ENCODE measurements around the gene THBD. TPM values are rescaled to one million over a fixed set of nuclear protein-coding genes. Genes with fewer than 3 reads are reported as not detected.

THBD gene
- total and polyA plus RNA-seq, 8 donors = 1.8 to 12.1 (median 3.8) TPM

DNA sequence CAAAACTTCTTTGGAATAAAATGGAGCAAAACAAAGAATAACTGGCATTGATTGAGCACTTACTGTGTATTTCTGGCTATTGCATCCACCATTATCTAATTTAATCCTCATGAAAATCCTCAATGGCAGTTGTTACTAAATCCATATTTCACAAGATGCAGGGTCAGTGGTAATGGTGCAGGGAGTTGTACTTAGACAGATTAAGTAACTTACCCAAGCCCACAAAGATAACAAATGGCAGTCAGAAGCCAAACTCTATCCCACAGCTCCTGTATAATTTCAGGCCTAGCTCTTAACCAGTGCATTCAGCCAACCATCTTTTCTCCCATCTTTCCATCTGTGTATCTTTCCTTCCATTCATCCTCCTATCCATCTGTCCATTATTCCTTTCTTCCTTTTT lies 43.7 kb downstream of the THBD start:
- DNase-seq (no peak), FAIRE-seq (no peak)
- H3K9me3 ChIP-seq = no peaks in the 10 kb centered on the region

DNA sequence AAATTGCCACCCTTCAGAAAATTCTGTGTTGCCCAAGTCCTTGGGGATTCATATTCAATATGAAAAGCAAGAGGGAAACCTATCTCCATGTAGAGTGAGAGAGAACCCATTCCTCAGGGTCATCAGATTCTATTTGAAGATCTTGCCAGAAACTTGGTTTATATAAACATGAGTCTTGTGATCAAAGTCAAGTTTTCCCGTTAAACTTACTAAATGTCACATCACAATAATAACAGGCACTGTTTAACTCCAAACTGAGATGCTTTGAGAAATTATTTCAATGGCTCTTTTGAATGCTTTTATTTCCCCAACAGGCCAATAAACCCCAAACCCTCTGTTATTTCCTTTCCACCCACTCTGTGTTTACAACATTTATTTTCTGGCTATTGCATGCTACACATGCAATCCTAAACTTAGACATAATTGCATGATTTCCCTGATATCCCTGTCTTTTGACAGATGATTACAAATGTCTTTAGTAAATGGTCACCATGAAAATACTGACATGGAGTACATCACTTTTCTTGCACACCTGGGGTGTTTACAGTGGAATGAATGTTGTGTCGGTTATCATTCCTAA lies 45.5 kb downstream of the THBD start:
- intact Hi-C loops (cut with DNase I) = no loop called here
- DNase-seq (no peak), FAIRE-seq (no peak), ATAC-seq (no peak)
- WGBS, 2 donors = 48 to 55% methylated on average over 2 of the region's 2 CpGs
- TF ChIP-seq, protein P1, sequence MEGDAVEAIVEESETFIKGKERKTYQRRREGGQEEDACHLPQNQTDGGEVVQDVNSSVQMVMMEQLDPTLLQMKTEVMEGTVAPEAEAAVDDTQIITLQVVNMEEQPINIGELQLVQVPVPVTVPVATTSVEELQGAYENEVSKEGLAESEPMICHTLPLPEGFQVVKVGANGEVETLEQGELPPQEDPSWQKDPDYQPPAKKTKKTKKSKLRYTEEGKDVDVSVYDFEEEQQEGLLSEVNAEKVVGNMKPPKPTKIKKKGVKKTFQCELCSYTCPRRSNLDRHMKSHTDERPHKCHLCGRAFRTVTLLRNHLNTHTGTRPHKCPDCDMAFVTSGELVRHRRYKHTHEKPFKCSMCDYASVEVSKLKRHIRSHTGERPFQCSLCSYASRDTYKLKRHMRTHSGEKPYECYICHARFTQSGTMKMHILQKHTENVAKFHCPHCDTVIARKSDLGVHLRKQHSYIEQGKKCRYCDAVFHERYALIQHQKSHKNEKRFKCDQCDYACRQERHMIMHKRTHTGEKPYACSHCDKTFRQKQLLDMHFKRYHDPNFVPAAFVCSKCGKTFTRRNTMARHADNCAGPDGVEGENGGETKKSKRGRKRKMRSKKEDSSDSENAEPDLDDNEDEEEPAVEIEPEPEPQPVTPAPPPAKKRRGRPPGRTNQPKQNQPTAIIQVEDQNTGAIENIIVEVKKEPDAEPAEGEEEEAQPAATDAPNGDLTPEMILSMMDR (IDR thresholded peaks at IDR 0.05) = no peak
- Histone ChIP-seq H3K4me1 (no peaks in the 10 kb centered on the region), H3K27me3 (no peaks in the 10 kb centered on the region), H3K36me3 (no peaks in the 10 kb centered on the region), H3K4me3 (no peak overlapping the region), H3K27ac (no peak overlapping the region), H3K9me3 (no peaks in the 10 kb centered on the region)

More for the DNA sequence above, 43.7 kb downstream of the THBD start:
- Histone ChIP-seq H3K4me1 (no peaks in the 10 kb centered on the region), H3K27ac (no peak overlapping the region), H3K27me3 (no peaks in the 10 kb centered on the region), H3K4me3 (no peak overlapping the region), H3K36me3 (no peaks in the 10 kb centered on the region)
- intact Hi-C loops (cut with DNase I) = no loop called here
- ATAC-seq = no peak
- TF ChIP-seq, protein P1 (IDR thresholded peaks at IDR 0.05) = no peak

DNA sequence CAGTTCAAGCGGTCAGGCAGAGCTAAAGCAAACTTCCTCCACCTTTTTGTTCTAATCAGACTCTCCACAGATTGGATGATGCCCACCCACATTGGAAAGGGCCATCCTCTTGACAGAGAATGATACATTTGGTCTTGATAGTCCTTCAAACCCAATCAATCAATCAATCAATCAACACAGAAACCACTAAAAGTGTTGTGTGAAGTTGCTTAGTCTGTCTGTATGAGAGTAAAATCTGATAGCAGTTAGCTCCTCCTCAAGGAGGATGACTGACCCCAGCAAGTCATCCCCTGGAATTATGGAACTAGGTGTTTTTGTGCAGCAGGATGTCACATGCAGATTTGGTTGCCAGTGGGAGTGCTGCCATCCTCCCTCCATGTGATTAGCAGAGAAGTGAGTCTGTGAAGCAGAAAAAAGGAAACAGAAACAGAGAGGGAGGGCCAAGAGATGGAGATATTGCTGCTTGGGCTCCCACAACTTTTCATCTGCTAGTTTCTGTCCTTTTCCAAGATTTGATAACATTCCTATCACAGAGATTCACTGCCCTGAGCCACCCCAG lies 46.3 kb downstream of the THBD start:
- TF ChIP-seq, protein P1 (IDR thresholded peaks at IDR 0.05) = no peak
- H3K4me3 ChIP-seq = no peak overlapping the region
- H3K4me1 ChIP-seq = no peaks in the 10 kb centered on the region
- H3K27ac ChIP-seq = no peak overlapping the region
- FAIRE-seq (no peak), DNase-seq (no peak), ATAC-seq (no peak)
- no peaks in the 10 kb centered on the region for H3K9me3 ChIP-seq
- intact Hi-C loops (cut with DNase I) = no loop called here
- H3K27me3 ChIP-seq = no peaks in the 10 kb centered on the region
- 76 to 86% methylated on average over 1 of the region's 1 CpG for WGBS, 2 donors
- no peaks in the 10 kb centered on the region for H3K36me3 ChIP-seq

DNA sequence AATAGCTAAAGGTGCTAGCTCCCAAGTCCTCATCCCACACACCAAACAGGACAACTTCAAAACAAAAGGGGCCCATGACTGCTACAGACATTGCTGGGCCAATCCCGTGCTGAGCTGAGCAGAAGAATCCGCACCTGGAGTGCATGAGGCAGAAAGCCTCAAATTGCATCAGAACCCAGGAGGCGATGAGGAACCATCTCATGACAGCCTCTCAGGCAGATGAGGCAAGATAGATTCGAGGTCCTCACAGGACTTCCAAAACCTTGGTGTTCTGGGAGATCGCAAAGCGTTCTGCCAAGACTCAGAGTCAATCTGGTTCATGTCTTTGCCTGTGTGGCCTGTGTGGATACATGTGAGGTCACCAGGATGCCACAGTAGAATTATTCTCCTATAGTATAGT lies 47.2 kb downstream of the THBD start:
- DNase-seq (no peak), FAIRE-seq (no peak), ATAC-seq (no peak)
- H3K36me3 ChIP-seq = no peaks in the 10 kb centered on the region
- 73 to 82% methylated on average over 6 of the region's 6 CpGs for WGBS, 2 donors
- no peaks in the 10 kb centered on the region for H3K4me1 ChIP-seq
- H3K27ac ChIP-seq = no peak overlapping the region
- H3K27me3 ChIP-seq = no peaks in the 10 kb centered on the region
- TF ChIP-seq, protein P1 (IDR thresholded peaks at IDR 0.05) = no peak
- no peaks in the 10 kb centered on the region for H3K9me3 ChIP-seq
- no peak overlapping the region for H3K4me3 ChIP-seq
- intact Hi-C loops (cut with DNase I) = no loop called here

DNA sequence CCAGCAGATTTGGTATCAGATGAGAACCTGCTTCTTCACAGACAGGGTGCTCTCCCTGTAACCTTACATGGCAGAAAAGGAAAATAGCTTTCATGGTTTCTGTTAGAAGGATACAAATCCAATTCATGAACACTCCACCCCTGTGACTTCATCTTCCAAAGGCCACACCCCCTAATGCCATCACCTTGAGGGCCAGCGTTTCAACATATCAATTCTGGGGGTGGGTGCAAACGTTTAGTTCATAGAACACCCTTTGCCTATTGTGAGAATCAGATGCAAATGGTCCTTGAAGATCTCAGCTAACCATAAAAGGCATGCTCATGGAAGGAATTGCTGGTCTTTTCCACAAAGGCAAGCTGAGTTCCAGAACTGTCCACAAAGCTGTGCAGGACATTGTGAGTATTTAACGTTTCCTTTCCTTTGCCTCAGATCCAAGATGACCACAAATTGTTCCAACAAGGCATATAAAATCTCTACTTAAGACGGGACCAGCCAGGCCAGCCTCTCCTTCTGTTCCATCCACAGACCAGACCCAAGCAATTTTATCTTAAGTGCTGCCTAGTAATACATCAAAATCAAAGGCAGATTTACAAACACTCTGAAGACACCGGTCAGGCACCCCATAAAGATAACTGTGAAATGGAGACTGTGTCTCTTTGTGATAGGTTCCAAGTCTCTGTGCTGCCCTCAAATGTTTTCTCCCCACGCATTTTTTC lies 49.1 kb downstream of the THBD start:
- Histone ChIP-seq H3K4me1 (no peaks in the 10 kb centered on the region), H3K27me3 (no peaks in the 10 kb centered on the region), H3K9me3 (no peaks in the 10 kb centered on the region), H3K4me3 (no peak overlapping the region), H3K27ac (no peak overlapping the region), H3K36me3 (no peaks in the 10 kb centered on the region)
- TF ChIP-seq, protein P1 (IDR thresholded peaks at IDR 0.05) = no peak
- WGBS, 2 donors = 45 to 63% methylated on average over 6 of the region's 6 CpGs
- intact Hi-C loops (cut with DNase I) = no loop called here
- no peak for DNase-seq
- no peak for ATAC-seq
- no peak for FAIRE-seq

Data from pancreas (tissue), 10 donors.